ENCODE measurements around the gene QSER1. TPM values are rescaled to one million over a fixed set of nuclear protein-coding genes. Genes with fewer than 3 reads are reported as not detected.

QSER1 gene
- total and polyA plus RNA-seq, 2 experiments from 2014 or later = 29.4 to 132 TPM

DNA sequence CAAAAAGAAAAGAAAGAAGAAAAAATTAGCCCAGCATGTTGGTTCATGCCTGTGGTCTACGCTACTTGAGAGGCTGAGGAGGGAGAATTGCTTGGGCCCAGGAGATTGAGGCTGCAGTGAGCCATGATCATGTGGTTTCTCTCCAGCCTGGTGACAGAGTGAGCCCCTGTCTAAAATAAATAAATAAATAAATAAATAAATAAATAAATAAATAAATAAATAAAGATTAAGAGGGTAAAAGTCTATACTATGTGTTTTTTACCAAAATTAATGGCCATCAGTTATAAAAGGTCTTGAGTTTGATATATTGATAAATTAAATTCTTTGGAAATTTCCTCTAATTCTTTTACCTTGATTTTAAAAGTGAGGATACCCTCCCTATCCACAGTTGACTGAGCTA, 97.9 kb downstream of the QSER1 start:
- H3K4me3 Mint-ChIP-seq = no peak overlapping the region
- Histone ChIP-seq H3K4me3 (no peak overlapping the region), H4K20me1 (replicated peaks; ENCODE audit: insufficient read depth) (no peaks in the 10 kb centered on the region), H2AFZ (no peak overlapping the region), H3K36me3 (ENCODE audit: insufficient read depth) (no peaks in the 10 kb centered on the region), H3K27ac (ENCODE audit: low read depth) (no peak overlapping the region), H3K4me2 (no peak overlapping the region), H3F3A (replicated peaks; ENCODE audit: low read depth) (no peaks in the 10 kb centered on the region), H3K27me3 (ENCODE audit: insufficient read depth) (no peaks in the 10 kb centered on the region), H3K9me2 (ENCODE audit: insufficient read depth) (no peaks in the 10 kb centered on the region), H3K4me1 (ENCODE audit: insufficient read depth) (no peaks in the 10 kb centered on the region), H3K79me2 (replicated peaks; ENCODE audit: insufficient read depth) (no peaks in the 10 kb centered on the region)
- TF ChIP-seq STAT1 (IDR thresholded peaks at IDR 0.05; ENCODE audit: unreplicated experiment) = no peak
- no peak for TF ChIP-seq POLR2AphosphoS5 (IDR thresholded peaks at IDR 0.05; ENCODE audit: low read depth)
- TF ChIP-seq, protein P1, sequence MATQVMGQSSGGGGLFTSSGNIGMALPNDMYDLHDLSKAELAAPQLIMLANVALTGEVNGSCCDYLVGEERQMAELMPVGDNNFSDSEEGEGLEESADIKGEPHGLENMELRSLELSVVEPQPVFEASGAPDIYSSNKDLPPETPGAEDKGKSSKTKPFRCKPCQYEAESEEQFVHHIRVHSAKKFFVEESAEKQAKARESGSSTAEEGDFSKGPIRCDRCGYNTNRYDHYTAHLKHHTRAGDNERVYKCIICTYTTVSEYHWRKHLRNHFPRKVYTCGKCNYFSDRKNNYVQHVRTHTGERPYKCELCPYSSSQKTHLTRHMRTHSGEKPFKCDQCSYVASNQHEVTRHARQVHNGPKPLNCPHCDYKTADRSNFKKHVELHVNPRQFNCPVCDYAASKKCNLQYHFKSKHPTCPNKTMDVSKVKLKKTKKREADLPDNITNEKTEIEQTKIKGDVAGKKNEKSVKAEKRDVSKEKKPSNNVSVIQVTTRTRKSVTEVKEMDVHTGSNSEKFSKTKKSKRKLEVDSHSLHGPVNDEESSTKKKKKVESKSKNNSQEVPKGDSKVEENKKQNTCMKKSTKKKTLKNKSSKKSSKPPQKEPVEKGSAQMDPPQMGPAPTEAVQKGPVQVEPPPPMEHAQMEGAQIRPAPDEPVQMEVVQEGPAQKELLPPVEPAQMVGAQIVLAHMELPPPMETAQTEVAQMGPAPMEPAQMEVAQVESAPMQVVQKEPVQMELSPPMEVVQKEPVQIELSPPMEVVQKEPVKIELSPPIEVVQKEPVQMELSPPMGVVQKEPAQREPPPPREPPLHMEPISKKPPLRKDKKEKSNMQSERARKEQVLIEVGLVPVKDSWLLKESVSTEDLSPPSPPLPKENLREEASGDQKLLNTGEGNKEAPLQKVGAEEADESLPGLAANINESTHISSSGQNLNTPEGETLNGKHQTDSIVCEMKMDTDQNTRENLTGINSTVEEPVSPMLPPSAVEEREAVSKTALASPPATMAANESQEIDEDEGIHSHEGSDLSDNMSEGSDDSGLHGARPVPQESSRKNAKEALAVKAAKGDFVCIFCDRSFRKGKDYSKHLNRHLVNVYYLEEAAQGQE (IDR thresholded peaks at IDR 0.05; ENCODE audit: unreplicated experiment) = no peak
- TF ChIP-seq, protein P2, sequence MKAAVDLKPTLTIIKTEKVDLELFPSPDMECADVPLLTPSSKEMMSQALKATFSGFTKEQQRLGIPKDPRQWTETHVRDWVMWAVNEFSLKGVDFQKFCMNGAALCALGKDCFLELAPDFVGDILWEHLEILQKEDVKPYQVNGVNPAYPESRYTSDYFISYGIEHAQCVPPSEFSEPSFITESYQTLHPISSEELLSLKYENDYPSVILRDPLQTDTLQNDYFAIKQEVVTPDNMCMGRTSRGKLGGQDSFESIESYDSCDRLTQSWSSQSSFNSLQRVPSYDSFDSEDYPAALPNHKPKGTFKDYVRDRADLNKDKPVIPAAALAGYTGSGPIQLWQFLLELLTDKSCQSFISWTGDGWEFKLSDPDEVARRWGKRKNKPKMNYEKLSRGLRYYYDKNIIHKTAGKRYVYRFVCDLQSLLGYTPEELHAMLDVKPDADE (IDR thresholded peaks at IDR 0.05) = no peak
- no peak for TF ChIP-seq CREB1 (CRISPR knock-in tag; IDR thresholded peaks at IDR 0.05; ENCODE audit: low read depth)
- TF ChIP-seq EZH2phosphoT487 (IDR thresholded peaks at IDR 0.05; ENCODE audit: unreplicated experiment) = no peak
- no peak for TF ChIP-seq NANOG (IDR thresholded peaks at IDR 0.05; ENCODE audit: borderline replicate concordance)
- no peak for TF ChIP-seq ZNF114 (CRISPR knock-in tag; IDR thresholded peaks at IDR 0.05)
- TF ChIP-seq, protein P3, sequence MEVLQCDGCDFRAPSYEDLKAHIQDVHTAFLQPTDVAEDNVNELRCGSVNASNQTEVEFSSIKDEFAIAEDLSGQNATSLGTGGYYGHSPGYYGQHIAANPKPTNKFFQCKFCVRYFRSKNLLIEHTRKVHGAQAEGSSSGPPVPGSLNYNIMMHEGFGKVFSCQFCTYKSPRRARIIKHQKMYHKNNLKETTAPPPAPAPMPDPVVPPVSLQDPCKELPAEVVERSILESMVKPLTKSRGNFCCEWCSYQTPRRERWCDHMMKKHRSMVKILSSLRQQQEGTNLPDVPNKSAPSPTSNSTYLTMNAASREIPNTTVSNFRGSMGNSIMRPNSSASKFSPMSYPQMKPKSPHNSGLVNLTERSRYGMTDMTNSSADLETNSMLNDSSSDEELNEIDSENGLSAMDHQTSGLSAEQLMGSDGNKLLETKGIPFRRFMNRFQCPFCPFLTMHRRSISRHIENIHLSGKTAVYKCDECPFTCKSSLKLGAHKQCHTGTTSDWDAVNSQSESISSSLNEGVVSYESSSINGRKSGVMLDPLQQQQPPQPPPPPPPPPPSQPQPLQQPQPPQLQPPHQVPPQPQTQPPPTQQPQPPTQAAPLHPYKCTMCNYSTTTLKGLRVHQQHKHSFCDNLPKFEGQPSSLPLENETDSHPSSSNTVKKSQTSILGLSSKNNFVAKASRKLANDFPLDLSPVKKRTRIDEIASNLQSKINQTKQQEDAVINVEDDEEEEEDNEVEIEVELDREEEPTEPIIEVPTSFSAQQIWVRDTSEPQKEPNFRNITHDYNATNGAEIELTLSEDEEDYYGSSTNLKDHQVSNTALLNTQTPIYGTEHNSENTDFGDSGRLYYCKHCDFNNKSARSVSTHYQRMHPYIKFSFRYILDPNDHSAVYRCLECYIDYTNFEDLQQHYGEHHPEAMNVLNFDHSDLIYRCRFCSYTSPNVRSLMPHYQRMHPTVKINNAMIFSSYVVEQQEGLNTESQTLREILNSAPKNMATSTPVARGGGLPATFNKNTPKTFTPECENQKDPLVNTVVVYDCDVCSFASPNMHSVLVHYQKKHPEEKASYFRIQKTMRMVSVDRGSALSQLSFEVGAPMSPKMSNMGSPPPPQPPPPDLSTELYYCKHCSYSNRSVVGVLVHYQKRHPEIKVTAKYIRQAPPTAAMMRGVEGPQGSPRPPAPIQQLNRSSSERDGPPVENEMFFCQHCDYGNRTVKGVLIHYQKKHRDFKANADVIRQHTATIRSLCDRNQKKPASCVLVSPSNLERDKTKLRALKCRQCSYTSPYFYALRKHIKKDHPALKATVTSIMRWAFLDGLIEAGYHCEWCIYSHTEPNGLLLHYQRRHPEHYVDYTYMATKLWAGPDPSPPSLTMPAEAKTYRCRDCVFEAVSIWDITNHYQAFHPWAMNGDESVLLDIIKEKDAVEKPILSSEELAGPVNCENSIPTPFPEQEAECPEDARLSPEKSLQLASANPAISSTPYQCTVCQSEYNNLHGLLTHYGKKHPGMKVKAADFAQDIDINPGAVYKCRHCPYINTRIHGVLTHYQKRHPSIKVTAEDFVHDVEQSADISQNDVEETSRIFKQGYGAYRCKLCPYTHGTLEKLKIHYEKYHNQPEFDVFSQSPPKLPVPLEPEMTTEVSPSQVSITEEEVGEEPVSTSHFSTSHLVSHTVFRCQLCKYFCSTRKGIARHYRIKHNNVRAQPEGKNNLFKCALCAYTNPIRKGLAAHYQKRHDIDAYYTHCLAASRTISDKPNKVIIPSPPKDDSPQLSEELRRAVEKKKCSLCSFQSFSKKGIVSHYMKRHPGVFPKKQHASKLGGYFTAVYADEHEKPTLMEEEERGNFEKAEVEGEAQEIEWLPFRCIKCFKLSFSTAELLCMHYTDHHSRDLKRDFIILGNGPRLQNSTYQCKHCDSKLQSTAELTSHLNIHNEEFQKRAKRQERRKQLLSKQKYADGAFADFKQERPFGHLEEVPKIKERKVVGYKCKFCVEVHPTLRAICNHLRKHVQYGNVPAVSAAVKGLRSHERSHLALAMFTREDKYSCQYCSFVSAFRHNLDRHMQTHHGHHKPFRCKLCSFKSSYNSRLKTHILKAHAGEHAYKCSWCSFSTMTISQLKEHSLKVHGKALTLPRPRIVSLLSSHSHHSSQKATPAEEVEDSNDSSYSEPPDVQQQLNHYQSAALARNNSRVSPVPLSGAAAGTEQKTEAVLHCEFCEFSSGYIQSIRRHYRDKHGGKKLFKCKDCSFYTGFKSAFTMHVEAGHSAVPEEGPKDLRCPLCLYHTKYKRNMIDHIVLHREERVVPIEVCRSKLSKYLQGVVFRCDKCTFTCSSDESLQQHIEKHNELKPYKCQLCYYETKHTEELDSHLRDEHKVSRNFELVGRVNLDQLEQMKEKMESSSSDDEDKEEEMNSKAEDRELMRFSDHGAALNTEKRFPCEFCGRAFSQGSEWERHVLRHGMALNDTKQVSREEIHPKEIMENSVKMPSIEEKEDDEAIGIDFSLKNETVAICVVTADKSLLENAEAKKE (CRISPR knock-in tag; IDR thresholded peaks at IDR 0.05) = no peak
- TF ChIP-seq, protein P4, sequence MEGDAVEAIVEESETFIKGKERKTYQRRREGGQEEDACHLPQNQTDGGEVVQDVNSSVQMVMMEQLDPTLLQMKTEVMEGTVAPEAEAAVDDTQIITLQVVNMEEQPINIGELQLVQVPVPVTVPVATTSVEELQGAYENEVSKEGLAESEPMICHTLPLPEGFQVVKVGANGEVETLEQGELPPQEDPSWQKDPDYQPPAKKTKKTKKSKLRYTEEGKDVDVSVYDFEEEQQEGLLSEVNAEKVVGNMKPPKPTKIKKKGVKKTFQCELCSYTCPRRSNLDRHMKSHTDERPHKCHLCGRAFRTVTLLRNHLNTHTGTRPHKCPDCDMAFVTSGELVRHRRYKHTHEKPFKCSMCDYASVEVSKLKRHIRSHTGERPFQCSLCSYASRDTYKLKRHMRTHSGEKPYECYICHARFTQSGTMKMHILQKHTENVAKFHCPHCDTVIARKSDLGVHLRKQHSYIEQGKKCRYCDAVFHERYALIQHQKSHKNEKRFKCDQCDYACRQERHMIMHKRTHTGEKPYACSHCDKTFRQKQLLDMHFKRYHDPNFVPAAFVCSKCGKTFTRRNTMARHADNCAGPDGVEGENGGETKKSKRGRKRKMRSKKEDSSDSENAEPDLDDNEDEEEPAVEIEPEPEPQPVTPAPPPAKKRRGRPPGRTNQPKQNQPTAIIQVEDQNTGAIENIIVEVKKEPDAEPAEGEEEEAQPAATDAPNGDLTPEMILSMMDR (conservative IDR thresholded peaks at IDR 0.05; ENCODE audit: low read depth in 2 of 2) = no peak
- no peak for TF ChIP-seq JUNB (IDR thresholded peaks at IDR 0.05; ENCODE audit: unreplicated experiment)
- no peak for TF ChIP-seq ZNF331 (CRISPR knock-in tag; IDR thresholded peaks at IDR 0.05; ENCODE audit: low read depth)
- TF ChIP-seq EZH2 (IDR thresholded peaks at IDR 0.05; ENCODE audit: low read depth, unreplicated experiment) = no peak
- peaks cover 3% of the 10 kb centered on the region for H3K27me3 Mint-ChIP-seq (ENCODE audit: insufficient read depth, low read depth, poor library complexity)
- ATAC-seq (no peak), DNase-seq (ENCODE audit: low spot score) (no peak)
- H3K27ac Mint-ChIP-seq = no peak overlapping the region
- H3K36me3 Mint-ChIP-seq (ENCODE audit: low read depth) = peaks cover 3% of the 10 kb centered on the region; the same call in 1 of the 3 replicates
- no peaks in the 10 kb centered on the region for H3K4me1 Mint-ChIP-seq
- H3K9me3 Mint-ChIP-seq = peaks cover 11% of the 10 kb centered on the region

All from GM23338 (cell line).